ENCODE results near the gene OBP2A.
"Not testable (repeated sequence)": the region's sequence is repeated elsewhere in the genome, so short reads cannot be mapped to it uniquely, and the experiment has no call there.

OBP2A gene

DNA sequence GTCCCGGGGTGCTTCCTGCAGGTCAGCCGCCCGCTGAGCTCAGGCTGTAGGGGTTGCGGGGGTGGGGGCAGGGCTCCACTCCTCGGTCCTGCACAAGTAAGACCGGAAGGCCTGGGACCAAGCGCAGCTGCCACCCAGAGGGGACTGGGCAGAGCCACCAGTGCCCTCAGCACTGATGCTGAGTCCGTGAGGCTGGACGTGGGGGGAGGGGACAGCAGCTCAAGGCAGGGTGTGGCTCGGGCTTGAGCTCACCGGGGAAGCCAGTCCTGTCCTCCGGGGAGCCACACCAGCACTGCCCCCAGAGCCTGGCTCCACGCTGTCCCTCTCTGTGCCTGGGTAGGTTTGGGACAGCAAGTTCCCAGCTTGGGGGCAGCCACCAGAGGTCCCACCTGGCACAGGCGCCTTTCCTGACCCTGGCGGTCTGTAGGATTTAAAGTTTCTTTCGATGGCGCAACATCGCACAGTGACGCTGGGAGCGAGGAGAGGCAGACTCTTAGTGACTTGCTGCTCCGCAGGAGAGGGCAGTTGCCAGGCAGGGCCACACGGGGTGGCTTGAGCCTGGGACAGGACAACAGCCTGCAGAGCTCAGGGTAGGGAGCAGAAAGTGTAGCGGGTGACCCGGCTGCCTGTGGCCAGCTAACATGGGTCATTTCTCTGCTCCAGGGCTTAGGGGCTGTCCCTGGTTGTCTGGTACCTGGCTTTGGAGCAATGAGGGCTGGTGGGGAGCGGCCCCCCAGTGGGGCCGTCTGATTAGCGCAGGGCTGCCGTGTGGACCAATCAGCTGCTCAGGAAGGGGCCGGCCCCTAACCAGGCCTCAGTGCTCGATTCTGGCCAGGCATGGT, 19.0 kb upstream of the OBP2A start:
- DNase-seq = no peak

DNA sequence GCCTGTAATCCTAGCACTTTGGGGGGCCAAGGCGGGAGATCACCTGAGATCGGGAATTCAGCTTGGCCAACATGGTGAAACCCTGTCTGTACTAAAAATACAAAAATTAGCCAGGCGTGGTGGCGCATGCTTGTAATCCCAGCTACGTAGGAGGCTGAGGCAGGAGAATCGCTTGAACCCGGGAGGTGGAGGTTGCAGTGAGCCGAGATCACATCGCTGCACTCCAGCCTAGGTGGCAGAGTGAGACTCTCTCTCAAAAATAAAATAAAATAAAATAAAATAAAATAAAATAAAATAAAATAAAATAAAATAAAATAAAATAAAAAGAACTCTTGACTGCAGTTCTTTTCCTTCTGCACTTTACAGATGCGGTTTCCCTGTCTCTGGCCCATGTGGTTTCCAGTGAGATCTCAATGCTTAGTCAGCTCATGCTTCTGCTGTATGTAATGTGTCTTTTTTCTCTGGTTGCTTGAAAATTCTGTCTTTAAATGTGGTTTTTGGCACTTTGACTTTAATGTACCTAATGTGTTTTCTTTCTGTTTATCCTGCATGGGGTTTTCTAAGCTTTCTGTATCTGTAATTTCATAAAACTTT, 17.0 kb upstream of the OBP2A start:
- not testable (repeated sequence) for DNase-seq

DNA sequence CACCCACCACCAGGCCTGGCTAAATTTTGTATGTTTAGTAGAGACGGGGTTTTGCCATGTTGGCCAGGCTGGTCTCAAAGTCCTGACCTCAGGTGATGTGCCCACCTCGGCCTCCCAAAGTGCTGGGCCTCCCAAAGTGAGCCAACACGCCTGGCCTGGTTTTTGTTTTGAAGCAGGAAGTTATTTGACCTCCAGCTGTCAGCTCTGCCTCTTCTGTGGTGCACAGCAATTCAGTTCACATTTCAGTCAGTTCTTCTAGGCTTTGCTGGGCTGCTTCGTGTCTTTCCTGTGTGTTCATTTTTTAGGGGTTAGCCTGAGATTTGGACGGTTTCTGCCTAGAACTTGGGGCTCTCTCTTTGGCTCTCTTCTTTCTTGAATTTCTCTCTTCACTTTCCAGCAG, 15.8 kb upstream of the OBP2A start:
- no peak for DNase-seq

DNA sequence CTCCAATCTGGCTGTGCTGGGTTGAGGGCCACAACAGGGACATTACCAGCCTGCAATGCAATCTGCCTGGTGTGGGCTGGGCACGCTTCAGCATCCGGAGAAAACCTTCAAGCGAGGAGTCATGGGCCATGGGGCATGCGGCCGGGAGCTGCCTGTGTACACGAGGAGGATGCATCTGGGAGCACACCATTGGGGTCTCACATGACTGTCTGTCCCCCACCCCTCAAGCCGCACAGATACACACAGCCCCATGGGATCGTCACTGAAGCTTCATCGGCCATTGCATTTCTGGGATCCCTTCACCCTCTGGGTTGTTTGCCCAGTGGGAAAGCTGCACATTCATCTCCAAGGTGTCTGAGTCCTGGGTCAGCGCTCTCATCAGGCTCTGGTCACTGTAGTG, 14.8 kb upstream of the OBP2A start:
- no peak for DNase-seq

DNA sequence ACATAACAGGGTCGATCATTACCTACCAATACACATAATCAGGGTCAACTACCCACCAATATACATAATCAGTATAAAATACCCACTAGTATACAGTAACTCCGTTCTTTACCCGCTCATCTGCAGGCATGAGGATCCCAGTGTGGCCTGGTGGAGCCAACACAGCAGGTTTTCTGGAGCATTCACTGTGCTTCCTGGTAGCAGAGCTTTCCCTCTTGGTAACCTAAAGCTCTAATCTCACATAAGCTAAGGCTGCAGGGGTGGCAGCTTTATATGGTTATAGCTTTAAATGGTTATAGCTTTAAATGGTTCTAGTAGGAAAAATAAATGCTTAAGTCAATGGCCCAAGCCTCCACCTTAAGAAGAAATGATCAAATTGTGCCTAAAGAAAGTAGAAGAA, 12.8 kb upstream of the OBP2A start:
- no peak for DNase-seq

DNA sequence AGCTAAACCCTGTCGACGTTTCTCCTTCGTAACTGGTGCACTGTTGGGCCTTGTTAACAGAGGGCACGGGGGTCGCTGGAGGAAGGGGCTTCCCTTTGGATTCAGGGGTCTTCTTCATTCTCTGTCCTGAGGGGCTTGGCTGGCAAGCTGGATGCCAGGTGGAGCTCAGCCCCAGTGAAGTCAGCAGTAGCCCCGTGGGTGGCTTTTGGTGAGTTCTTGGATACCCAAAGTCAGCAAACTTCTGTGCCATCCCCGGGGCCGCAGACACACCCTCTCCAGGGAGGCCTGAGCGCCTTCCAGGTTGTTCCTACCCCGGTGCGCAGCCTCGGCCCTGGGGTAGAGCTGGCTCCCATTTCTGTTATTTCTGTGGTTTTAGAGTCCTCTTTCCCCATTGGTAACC, 12.3 kb upstream of the OBP2A start:
- no peak for DNase-seq

DNA sequence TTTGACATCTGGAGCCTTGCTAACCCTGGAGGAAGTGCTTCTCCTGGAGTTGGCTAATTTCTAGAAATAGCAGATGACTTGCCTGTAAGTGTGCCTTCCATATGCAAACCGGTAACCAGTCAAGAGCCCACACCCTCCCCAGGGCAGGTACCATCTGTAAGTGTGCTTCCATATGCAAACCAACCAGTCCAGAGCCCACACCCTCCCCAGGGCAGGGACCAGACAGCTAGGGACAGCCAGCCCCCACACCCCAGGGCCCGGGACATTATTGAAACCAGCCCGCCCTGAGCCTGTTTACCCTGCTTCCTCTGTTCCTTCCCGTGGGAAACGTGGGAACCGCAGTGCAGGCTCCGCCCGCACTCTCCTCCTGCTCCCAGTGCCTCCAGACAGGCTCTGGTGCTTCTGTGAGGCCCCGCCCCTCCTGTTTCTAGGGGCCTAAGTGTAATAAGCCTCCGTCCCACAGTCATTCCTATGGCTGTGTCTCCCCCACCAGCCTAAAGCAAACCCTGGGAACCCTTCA, 11.7 kb upstream of the OBP2A start:
- DNase-seq = not testable (repeated sequence)

DNA sequence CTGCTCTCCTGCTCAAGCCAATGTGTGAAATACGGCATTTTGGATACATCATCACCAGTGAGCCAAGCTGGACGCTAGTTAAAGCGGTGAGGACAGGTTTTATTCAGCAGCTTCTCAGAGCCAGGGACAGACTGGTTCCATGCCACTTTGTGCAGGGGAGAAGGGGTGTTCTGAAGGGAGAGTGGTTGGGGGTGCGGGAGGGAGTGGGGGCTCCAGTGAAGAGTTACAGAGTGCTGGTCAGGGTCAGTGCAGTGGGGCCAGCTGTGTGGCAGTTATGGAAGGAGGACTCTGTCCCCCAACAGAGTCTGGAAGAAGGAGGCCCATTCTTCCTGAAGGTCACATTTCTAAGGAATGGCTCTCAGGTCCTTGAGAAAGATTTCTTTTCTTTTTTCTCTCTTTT, 11.1 kb upstream of the OBP2A start:
- not testable (repeated sequence) for DNase-seq

DNA sequence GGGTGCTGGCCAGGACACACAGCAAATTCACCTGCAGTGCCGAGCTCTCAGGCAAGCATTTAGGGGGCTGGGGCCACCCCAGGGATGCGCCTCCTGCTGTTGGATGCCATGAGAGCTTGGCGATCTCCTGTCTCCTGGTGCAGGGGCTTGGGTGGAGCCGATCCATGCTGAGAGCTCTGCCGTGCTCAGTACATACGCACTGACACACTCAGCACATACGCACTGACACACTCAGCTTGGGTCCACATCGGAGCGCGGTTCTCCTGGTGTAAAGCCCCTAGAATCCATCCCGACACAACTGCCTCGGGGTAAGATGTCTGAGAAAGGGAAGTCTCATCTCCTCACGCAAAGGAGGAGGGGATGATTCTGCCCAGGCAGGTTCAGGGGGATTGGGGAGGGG, 10.3 kb upstream of the OBP2A start:
- DNase-seq = not testable (repeated sequence)

DNA sequence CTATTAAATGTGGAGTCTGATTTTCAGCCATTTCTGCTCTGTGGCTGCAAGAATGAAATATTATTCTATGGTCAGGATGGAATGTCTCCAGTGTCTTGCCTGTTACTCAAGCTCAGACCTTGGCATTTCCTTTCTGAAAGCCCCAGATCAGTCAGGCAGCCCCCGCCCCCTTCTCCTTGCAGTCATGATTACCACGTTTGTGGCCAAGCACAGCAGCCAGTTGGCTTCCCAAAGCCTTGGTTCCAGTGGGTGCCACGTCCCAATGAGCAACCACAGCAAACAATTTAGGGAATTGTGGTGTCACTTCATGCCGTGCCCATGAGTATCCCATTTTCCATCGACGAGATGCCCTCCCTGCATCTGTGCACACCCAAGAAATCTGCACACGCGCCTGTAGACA, 9.7 kb upstream of the OBP2A start:
- DNase-seq = no peak

DNA sequence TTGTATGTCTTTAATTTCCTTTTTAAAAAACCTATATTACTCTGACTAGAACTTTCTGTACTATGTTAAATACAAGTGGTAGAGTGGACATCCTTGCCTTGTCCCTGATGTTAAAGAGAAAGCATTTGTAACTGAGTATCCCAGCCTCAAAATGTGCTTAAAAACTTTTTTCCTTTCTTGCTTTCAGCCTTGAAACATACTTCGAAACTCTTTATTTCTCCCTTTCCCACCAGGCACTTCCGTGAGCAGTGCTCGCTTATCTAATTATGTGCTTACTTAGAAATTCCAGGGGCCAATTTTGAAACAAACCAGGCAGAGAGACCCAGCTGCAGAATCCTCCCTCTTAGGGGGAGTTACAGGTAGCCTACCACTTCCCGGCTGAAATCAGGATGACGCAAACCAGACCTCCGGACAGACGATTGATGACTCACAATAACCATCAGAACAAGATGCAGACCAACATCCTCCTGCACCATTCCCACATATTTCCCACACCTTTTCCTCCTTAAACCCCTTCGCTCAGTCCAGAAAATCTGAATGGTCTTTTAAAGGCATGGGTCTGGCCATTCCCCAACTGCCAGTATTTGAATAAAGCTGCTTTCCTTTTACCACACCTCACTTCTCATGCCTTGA, 2.5 kb upstream of the OBP2A start:
- DNase-seq = not testable (repeated sequence)

DNA sequence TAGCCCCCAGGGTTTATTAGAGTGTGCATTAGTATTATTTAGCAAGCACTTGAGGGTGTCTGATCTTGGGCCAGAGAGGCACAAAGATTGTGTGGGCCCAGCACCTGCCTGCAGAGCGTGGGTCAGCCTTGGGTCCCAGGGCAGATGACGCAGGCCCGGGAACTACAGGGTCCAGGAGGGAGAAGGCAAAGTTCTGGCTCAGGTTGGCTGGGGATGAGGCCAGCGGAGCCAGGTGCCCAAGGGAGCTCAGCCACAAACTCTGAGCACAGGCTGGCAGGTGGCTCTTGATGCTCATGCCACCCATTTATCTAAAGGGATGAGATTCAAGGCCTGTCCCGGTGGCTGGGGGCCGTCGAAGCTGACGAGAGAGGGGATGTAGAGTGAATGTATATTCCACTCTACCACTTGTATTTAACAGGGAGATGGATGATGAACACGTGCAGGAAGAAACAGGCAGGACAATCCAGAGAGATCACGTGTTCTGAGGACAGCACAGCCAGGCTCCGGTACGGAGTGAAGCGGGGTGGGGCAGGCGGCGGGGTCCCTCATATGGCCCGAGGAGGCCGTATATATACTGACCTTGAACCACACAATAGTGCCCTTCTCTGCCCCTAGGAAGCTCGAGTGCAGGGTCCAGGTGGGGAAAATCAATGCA, 818 bp upstream of the OBP2A start:
- DNase-seq = no peak

DNA sequence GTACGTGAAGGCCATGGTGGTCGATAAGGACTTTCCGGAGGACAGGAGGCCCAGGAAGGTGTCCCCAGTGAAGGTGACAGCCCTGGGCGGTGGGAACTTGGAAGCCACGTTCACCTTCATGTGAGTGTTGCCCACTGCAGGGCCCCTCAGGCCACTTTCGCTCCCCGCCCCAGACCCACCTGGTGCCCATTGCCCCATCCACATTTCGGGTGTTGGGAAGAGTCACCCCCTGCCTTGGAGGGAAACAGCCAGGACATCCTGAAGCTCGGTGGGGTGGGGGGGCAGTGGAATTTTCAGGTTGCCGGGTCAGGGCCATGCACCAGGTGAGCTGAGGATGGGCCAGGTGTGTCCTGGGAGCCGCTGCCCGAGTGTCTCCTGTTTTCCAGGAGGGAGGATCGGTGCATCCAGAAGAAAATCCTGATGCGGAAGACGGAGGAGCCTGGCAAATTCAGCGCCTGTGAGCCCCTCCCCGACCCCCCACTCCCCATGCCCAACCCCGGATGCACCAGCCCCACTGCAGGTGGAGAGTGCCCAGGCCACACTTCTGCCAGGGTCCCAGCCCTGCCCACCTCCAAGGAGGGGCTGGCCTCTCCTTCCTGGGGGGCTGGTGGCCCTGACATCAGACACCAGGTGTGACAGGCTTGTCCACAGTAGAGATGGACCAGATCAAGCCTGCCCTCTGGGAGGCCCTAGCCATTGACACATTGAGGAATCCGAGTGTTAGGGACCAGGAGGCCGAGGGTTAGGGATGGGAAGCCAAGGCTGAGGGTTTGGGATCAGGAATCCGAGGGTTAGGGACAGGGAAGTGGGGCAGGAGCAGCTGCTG, 1.1 kb downstream of the OBP2A start:
- DNase-seq = not testable (repeated sequence)

DNA sequence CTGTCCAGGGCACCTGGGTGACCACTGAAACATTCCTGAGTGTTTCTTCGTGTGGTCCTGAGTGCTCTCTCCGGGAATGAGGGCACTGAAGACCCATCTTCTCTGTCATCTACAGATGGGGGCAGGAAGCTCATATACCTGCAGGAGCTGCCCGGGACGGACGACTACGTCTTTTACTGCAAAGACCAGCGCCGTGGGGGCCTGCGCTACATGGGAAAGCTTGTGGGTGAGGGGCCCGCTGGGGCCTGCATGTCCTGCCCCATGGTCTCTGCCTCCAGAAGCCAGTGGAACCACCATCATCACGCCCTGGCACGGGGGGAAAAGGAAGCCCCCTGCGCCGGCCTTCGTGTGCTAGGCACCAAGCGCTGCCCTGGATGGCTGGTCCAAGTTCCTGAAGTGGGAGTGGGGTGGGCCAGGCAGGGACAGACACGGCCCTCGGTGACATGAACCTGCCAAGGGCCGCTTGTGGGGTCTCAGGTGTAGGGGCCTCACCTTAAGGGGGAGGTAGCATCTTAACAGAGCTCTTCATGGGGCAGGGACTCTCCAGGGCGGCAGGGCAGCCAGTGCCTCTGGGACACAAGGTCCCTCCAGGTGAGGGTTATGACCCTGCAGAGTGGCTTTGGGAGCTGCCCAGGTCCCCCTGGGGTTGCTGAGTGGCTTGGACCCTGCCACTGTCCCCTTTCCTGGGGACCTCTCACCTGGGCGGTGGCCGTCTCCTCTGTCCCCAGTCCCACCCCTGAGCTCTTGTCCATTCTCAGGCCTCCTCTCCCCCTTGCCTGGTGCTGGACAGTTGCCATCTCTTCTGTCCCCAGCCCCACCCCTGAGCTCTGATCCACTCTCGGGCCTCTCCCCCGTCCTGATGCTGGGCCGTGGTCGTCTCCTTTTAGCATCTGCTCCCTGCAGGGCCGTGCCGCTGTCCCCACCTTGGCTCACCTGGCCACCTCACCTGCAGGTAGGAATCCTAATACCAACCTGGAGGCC, 2.1 kb downstream of the OBP2A start:
- no peak for DNase-seq

DNA sequence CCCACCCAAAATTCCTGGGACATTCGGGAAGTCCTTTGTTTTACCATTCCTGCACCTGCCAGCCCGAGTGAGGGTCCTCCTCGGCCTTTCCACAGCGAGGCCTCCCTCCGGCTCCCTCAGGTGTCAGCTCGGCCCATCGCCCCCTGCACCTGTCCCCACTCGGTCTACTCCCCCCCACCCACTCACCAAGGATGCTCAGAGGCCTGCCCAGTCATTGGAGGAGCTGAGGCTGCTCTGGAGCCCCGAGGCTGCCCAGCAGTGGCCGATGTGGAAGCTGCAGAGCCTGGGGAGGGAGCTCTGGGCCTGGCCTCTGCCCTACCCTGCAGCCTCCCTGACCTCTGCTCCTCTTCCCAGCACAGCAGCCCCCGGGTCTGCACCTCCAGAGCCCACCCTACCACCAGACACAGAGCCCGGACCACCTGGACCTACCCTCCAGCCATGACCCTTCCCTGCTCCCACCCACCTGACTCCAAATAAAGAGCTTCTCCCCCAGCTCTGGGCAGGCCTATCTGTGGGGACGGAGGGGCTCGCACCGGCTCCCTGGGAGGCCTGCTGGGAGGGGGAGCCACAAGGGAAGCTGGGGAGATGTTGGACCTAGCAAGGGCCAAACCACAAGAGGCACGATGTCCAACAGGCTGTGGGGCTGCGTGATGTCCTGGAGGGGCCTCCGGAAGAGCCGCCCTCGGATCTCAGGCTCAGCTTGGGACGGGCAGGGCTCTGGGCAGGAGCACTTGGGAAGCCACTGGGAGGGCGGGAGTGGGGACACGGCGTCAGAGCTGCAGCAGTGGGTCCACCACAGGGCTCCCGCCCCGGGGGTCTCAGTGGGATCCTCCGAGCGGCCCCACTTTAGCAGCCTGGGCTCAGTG, 3.8 kb downstream of the OBP2A start:
- not testable (repeated sequence) for DNase-seq

DNA sequence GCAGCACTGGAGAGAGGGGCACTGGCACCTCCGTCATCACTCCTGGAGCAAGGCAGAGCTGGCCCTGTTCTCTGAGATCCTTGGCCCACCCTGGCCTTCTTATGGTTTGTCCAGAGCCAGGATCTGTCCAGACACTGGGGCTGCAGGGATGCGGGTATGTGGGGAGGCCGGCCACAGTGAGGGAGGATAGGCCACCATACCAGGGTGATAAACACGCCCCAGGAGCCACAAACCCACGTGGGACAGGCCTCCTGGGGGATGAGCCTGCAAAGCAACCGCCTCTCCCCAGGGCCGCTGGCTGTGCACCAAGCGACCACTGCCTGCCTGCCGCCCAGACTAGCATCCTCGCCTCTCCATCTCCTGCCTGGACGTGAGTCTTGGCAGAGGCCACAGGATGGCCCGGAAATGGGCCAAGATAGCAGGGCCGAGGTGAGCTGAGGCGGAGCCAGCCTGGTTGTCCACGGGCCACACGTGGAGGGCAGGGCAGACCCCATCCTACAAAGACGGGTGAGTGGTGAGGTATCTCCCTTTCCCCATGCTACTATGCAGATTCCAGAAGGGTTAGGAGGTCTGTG, 4.5 kb downstream of the OBP2A start:
- DNase-seq = no peak

DNA sequence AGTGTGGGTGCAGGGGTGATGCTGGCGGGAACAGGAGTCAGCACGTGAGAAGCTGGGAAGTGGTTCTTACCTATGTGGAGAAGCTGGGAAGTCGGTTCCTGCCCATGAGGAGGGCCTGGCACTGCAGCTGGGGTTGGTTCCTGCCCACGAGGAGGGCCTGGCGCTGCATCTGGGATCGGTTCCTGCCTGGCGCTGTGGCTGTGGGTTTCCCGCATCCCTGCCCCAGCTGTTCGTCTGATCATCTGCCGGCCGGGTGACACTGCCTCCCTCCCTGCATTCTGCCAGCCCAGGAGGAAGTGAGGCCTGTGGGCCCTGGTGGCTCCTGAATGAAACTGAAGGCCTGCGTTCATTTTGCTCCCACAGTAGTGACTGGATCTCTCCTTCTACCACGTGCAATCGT, 5.1 kb downstream of the OBP2A start:
- no peak for DNase-seq

DNA sequence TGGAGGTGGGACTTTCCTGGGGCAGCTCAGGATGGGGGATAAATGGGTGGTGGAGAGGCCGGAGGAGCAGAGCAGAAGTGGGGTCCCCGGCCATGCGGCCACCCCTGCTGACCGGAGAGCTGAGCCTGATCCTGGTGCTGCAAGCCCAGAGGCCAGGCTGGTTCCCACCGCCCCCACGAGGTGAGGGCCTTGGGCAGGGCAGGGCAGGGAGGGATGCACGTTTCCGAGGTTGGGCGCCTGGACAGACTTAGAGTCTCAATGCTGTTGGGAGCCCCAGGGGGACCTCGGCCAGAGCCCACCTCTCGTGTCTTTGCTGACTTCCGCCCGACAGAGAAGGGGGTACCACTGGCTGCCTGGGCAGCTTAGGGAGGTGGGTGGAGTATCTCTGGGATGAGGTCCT, 5.5 kb downstream of the OBP2A start:
- DNase-seq = no peak

DNA sequence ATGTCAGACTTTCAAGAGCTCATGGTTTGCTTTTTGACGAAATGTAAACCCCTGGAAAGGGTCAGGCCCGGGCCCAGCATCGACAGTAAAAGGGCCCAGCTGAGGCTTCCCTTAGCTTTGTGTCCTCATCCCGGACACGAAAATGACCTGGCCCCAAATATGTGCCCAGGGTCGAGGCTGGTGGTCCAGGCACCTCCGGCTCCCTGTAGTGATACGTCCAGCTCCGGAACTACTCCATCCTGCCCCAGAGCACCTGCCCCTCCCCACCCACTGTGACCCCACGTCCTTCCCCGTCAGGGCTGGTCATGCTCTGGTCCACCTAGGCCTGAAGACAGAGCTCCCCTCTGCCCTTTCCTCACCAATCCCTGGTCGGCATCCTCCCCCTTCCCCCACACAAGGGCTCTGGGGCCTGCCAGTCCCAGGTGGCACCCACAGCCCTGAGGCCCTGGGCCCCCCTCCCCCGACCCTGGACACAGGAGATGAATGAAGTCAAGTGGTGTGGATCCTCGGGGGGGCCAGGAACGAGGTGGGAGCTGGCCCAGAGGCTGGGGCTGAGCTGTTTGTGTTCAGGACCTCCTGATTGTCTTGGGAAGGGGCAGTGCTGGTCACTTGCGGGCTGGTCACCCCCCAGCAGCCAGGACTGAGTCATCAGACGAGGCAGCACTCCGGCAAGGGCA, 6.2 kb downstream of the OBP2A start:
- no peak for DNase-seq
